GM12874 (cell line): ENCODE data around the gene OR52N1.

Experiments
- CTCF ChIP-seq: IDR thresholded peaks from 2 replicates; pipeline ENCODE4 v1.5.1; 2011; ENCODE audit warnings: low read depth, mild to moderate bottlenecking, control low read depth, low read length, moderate library complexity; ENCODE audit not compliant: insufficient read depth

The OR52N1 gene

GRCh38 chr11:5809122-5809519 is 18.1 kb upstream of the OR52N1 start:
- no peak for TF ChIP-seq CTCF

GRCh38 chr11:5808500-5809121 is 17.5 kb upstream of the OR52N1 start, which contains the start of gene OR52N2:
Gene OR52N2, plus strand, starts transcription at chr11:5808924. Its CDS starts 11,412 bp downstream, at chr11:5820336.
- TF ChIP-seq CTCF, result peak; percentile 77

- no peak for TF ChIP-seq CTCF
These were observed 16.5 kb upstream of the OR52N1 start for GRCh38 chr11:5807580-5807979.

- no peak for TF ChIP-seq CTCF
These were observed 12.9 kb upstream of the OR52N1 start for GRCh38 chr11:5803982-5804381.

GRCh38 chr11:5796541-5796940 is 5.5 kb upstream of the OR52N1 start:
- TF ChIP-seq CTCF, result no peak

GRCh38 chr11:5783255-5783654 is 7.8 kb downstream of the OR52N1 start, which contains the start of gene OR52N5:
Gene OR52N5, minus strand, starts transcription at chr11:5783355. Its CDS starts 4,721 bp downstream, at chr11:5778634.
- TF ChIP-seq CTCF, result no peak

- TF ChIP-seq CTCF, result no peak
These were observed 24.0 kb downstream of the OR52N1 start for GRCh38 chr11:5767056-5767455.
